K562 (cell line): ENCODE data around the gene CALML6. TPM values are rescaled to one million over a fixed set of nuclear protein-coding genes. Genes with fewer than 3 reads are reported as not detected.

Source experiments
- ATAC-seq: fragments of 200-7000 bp; cut with Tn5 transposase; 3 replicates; pipeline ENCODE4 v1.9.1; 2020; ENCODE audit warnings: moderate library complexity
- BruUV-seq: library from RNA; stranded (reverse); fragments of 400-500 nt; replicated peaks from 2 replicates; lab custom pipeline; 2021; lab: Mats Ljungman, UMichigan
- CTCF ChIA-PET: fragments of 300-600 bp; formaldehyde crosslinking; extraction: SDS; loops from one replicate; lab custom pipeline; 2021; ENCODE audit warnings: low intra/inter-chr PET ratio; lab: Yijun Ruan, JAX
- POLR2A ChIA-PET: fragments of 300-600, 350-650 bp; sonication (Branson Sonifier 250); formaldehyde crosslinking; extraction: SDS; loops from one replicate; lab custom pipeline; 2021; ENCODE audit warnings: antibody characterized with exemption, inconsistent platforms; lab: Yijun Ruan, JAX
- DNase-seq, 4 experiments: peaks; one replicate each; pipeline versions ENCODE4 v3.0.0 to v3.0.0-alpha.2; 2011 to 2018; ENCODE audit warnings: low spot score in 3 of 4, mixed read lengths in 3 of 4; ENCODE audit errors: extremely low read depth in 1 of 4
- FAIRE-seq: peaks from 2 replicates; lab custom pipeline; 2011; peaks lifted over from hg19 to GRCh38; lab: Jason Lieb, UNC
- H2AFZ ChIP-seq: 2 replicates; pipeline ENCODE4 v1.6.0; 2011; ENCODE audit warnings: low read depth, low read length, control low read depth, inconsistent platforms
- H3K27ac ChIP-seq: fragments of 200-600 bp; 3 replicates; pipeline ENCODE4 v1.8.0; 2011; ENCODE audit warnings: low read depth, mild to moderate bottlenecking, control low read depth, inconsistent platforms, low read length, moderate library complexity, mixed read lengths; ENCODE audit errors: extremely low read depth
- H3K27me3 ChIP-seq, 2 experiments: fragments of 300-600 bp in 1 of 2; 2 replicates in 1 of 2; 3 replicates in 1 of 2; pipeline versions ENCODE4 v1.6.0 to v1.8.0; 2011; ENCODE audit warnings: inconsistent platforms in 2 of 2, low read length in 2 of 2, mild to moderate bottlenecking in 1 of 2, mixed read lengths in 1 of 2, moderate library complexity in 1 of 2; ENCODE audit not compliant: control insufficient read depth in 2 of 2, insufficient read depth in 2 of 2
- H3K36me3 ChIP-seq: fragments of 300-600 bp; 3 replicates; pipeline ENCODE4 v1.8.0; 2011; ENCODE audit warnings: mild to moderate bottlenecking, low read length, inconsistent platforms; ENCODE audit not compliant: control insufficient read depth, insufficient read depth
- H3K4me1 ChIP-seq, 2 experiments: fragments of 200-600 bp in 1 of 2; replicated peaks in 1 of 2; 2 replicates in 1 of 2; 3 replicates in 1 of 2; pipeline versions ENCODE4 v1.5.1 to v1.8.0; 2011; ENCODE audit warnings: inconsistent platforms in 2 of 2, low read length in 2 of 2, mild to moderate bottlenecking in 1 of 2, mixed read lengths in 1 of 2, moderate library complexity in 1 of 2; ENCODE audit not compliant: control insufficient read depth in 2 of 2, insufficient read depth in 2 of 2
- H3K4me2 ChIP-seq: 2 replicates; pipeline ENCODE4 v1.6.1; 2011; ENCODE audit warnings: low read length, control low read depth, inconsistent platforms, mixed read lengths; ENCODE audit not compliant: insufficient read depth
- H3K4me3 ChIP-seq: fragments of 200-600 bp; sonication (generic), shearing (Covaris generic); 2 replicates; pipeline ENCODE4 v1.5.1; 2016; ENCODE audit warnings: control low read depth, inconsistent platforms
- H3K79me2 ChIP-seq: fragments of 200-600 bp; 3 replicates; pipeline ENCODE4 v1.8.0; 2011; ENCODE audit warnings: low read length, inconsistent platforms; ENCODE audit not compliant: control insufficient read depth, insufficient read depth
- H3K9ac ChIP-seq, 2 experiments: 2 replicates each; pipeline versions ENCODE4 v1.6.0 to v1.6.1; 2011; ENCODE audit warnings: low read depth in 2 of 2, low read length in 2 of 2, control low read depth in 1 of 2, inconsistent platforms in 1 of 2, mild to moderate bottlenecking in 1 of 2, mixed read lengths in 1 of 2; ENCODE audit not compliant: insufficient read depth in 1 of 2
- H3K9me1 ChIP-seq: one replicate; pipeline ENCODE4 v1.6.0; 2011; ENCODE audit warnings: inconsistent platforms, mild to moderate bottlenecking, low read length, moderate library complexity; ENCODE audit not compliant: control insufficient read depth, insufficient read depth
- H3K9me3 ChIP-seq: replicated peaks from 2 replicates; pipeline ENCODE4 v1.5.1; 2011; ENCODE audit warnings: low read depth, low read length, inconsistent platforms; ENCODE audit not compliant: control insufficient read depth, insufficient read depth
- H4K20me1 ChIP-seq: replicated peaks from 2 replicates; pipeline ENCODE4 v1.6.1; 2011; ENCODE audit warnings: low read length, inconsistent platforms, mixed read lengths; ENCODE audit not compliant: control insufficient read depth, insufficient read depth
- CUX1 ChIP-seq: fragments of 200-800 bp; sonication (Bioruptor generic); IDR thresholded peaks from 2 replicates; pipeline ENCODE4 v1.6.1; 2016; ENCODE audit warnings: missing genetic modification characterization, missing compliant biosample characterization
- CXXC5 ChIP-seq: fragments of 250-450 bp; sonication (Bioruptor Pico); IDR thresholded peaks from 2 replicates; pipeline ENCODE4 v1.8.0; 2022; ENCODE audit warnings: inconsistent platforms, mild to moderate bottlenecking, moderate library complexity
- FOSL1 ChIP-seq: fragments of 200-800 bp; sonication (Bioruptor generic); conservative IDR thresholded peaks from 2 replicates; pipeline ENCODE4 v1.6.1; 2016; ENCODE audit warnings: missing genetic modification characterization, missing compliant biosample characterization
- KLF16 ChIP-seq: IDR thresholded peaks from 2 replicates; pipeline ENCODE4 v1.6.1; 2016; ENCODE audit warnings: antibody characterized with exemption
- MYC ChIP-seq, 2 experiments: fragments of 250-450 bp in 1 of 2; sonication (Bioruptor Pico) in 1 of 2; IDR thresholded peaks; 2 replicates each; pipeline versions ENCODE4 v1.5.1 to v1.6.1; 2012 to 2021; ENCODE audit warnings: low read depth in 2 of 2, borderline replicate concordance in 1 of 2, improper control_type of control experiment in 1 of 2, low read length in 1 of 2, mild to moderate bottlenecking in 1 of 2, moderate library complexity in 1 of 2
- NFE2L1 ChIP-seq: fragments of 450-650 bp; IDR thresholded peaks from 2 replicates; pipeline ENCODE4 v1.6.1; 2016; ENCODE audit warnings: missing genetic modification characterization, low read depth, mild to moderate bottlenecking, missing compliant biosample characterization, moderate library complexity, borderline replicate concordance
- PTRF ChIP-seq: fragments of 450-650 bp; IDR thresholded peaks from 2 replicates; pipeline ENCODE4 v1.6.1; 2016; ENCODE audit warnings: mild to moderate bottlenecking, missing genetic modification characterization, missing compliant biosample characterization
- SMAD3 ChIP-seq: fragments of 450-650 bp; formaldehyde crosslinking; conservative IDR thresholded peaks from 2 replicates; pipeline ENCODE4 v1.4.0; 2020; ENCODE audit warnings: mild to moderate bottlenecking
- SMARCA5 ChIP-seq: fragments of 450-650 bp; IDR thresholded peaks from 2 replicates; pipeline ENCODE4 v1.6.1; 2016
- STAT5B ChIP-seq: fragments of 250-450 bp; sonication (Bioruptor Pico); IDR thresholded peaks from 2 replicates; pipeline ENCODE4 v1.8.0; 2021; ENCODE audit warnings: mild to moderate bottlenecking, inconsistent platforms
- XRCC5 ChIP-seq: fragments of 200-400 bp; formaldehyde crosslinking; IDR thresholded peaks from 2 replicates; pipeline ENCODE4 v1.6.1; 2017; ENCODE audit warnings: low read depth, mild to moderate bottlenecking, low read length
- ZNF12 ChIP-seq: sonication (generic); formaldehyde crosslinking; IDR thresholded peaks from 2 replicates; pipeline ENCODE4 v1.4.0; 2020; ENCODE audit warnings: mild to moderate bottlenecking, missing genetic modification reagents
- ZNF354B ChIP-seq: fragments of 250-450 bp; sonication (Bioruptor Pico); IDR thresholded peaks from 2 replicates; pipeline ENCODE4 v1.4.0; 2020
- ZNF57 ChIP-seq: fragments of 450-650 bp; formaldehyde crosslinking; IDR thresholded peaks from 2 replicates; pipeline ENCODE4 v1.4.0; 2020; ENCODE audit warnings: mild to moderate bottlenecking, moderate library complexity
- ZNF79 ChIP-seq: fragments of 250-450 bp; sonication (Bioruptor Pico); IDR thresholded peaks from 2 replicates; pipeline ENCODE4 v1.4.0; 2020; ENCODE audit warnings: low read depth, mild to moderate bottlenecking, moderate library complexity
- WGBS: fragments of 100-300 bp; shearing (Covaris generic); methylation state at CpG from one replicate; pipeline ENCODE4 v1.1.6; 2016; ENCODE audit warnings: low coverage, mixed read lengths; ENCODE audit not compliant: insufficient coverage; ENCODE audit errors: missing lambda C conversion rate; 5-methylcytosine and 5-hydroxymethylcytosine counted together
- in situ Hi-C: fragments of 300-500 bp; cut with MboI; formaldehyde crosslinking; loops from 4 replicates; pipeline ENCODE4 v1.15.0; 2018; ENCODE audit warnings: inconsistent platforms, mixed read lengths
- intact Hi-C: fragments of 100-400 bp; cut with micrococcal nuclease; formaldehyde crosslinking; loops from 2 replicates; pipeline ENCODE4 v1.14.2; 2022
- polyA plus RNA-seq, 8 experiments: library from polyadenylated mRNA; depleted of rRNA in 4 of 8; stranded (reverse) in 5 of 8; unstranded in 3 of 8; fragments of >200 nt; fragmentation: Nextera tagmentation in 2 of 8; fragmentation: Illumina TruSeq in 1 of 8; extraction: Ambion mirVana in 2 of 8; extraction: Trizol in 1 of 8; gene quantifications; 2 replicates each; pipeline versions ENCODE4 v1.2.1 to v1.2.3, GENCODE V29; 2011 to 2014; ENCODE audit warnings: inconsistent platforms in 1 of 8, missing spikeins in 1 of 8
- total RNA-seq, 7 experiments: library from RNA; depleted of rRNA in 6 of 7; stranded (reverse); fragments of >200 nt in 6 of 7; fragmentation: Illumina TruSeq in 2 of 7; extraction: Trizol in 2 of 7; gene quantifications; 2 replicates each; pipeline versions ENCODE4 v1.2.1 to v1.2.3, GENCODE V29; 2011 to 2021; ENCODE audit warnings: low replicate concordance in 1 of 7

Gene CALML6
- total and polyA plus RNA-seq, 9 of the 15 experiments (the other 6 are each of a cell fraction or from before 2014, with no cell fraction given), result 0.14 TPM; not detected in 8

- no peak for TF ChIP-seq CUX1 (CRISPR knock-in tag)
These were observed 13.4 kb downstream of the CALML6 start (continued) for GRCh38 chr1:1928231-1929101.

DNA sequence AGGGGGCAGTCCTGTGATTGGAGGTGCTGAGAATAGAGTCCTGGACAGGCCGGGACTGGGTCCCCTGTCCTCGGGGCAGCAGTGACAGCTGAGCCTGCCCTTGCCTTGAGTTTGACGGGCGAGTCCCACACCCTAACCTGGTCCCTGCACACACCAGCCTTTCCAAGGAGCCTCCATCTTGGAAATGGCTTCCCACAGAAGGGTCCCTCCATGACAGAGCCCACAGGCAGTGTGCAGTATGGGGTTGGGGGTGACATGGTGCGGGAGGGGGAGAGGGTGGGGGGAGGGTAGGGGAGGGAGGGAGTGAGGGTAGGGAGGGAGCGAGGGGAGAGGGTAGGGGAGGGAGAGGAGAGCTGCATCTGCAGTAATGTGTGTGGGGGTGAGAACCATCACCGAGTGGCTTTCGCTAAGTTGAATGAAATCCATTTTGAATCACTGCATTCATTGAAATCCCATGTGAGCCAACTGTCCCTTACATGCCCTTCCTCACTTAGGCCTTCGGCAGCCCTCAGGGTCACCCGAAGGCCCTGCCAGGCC is 14.1 kb downstream of the CALML6 start:
- CTCF ChIA-PET, result no interaction called here
- 0 out of 2 replicates have a peak, but pooled peaks cover 4% of the 10 kb centered on the region for H3K9me3 ChIP-seq
- no peak overlapping the region for H3K4me2 ChIP-seq
- ATAC-seq, result no peak
- POLR2A ChIA-PET, result no interaction called here
- H3K27ac ChIP-seq, result no peak overlapping the region
- intact Hi-C loops (no loop called here), in situ Hi-C loops (no loop called here)
- no peak overlapping the region for H3K9ac ChIP-seq
- H4K20me1 ChIP-seq, result peaks cover 8% of the 10 kb centered on the region; the same call in 1 of the 2 replicates
- H3K4me3 ChIP-seq, result no peak overlapping the region
- H3K4me1 ChIP-seq, result peaks cover 0 to 53% of the 10 kb centered on the region in 2 experiments; a peak in 1 of 5 replicates
- no peaks in the 10 kb centered on the region for H3K9me1 ChIP-seq
- no peak overlapping the region for H2AFZ ChIP-seq
- FAIRE-seq, result no peak
- DNase-seq, result no peak
- peaks cover 23 to 73% of the 10 kb centered on the region in 2 experiments; a peak in 3 of 5 replicates for H3K27me3 ChIP-seq
- WGBS, result 16% methylated on average over 8 of the region's 10 CpGs
- H3K36me3 ChIP-seq, result no peaks in the 10 kb centered on the region
- no TSS peak for BruUV-seq
- H3K79me2 ChIP-seq, result no peaks in the 10 kb centered on the region
- TF ChIP-seq PTRF (tag) (no peak), NFE2L1 (tag) (no peak), ZNF57 (CRISPR knock-in tag) (no peak), STAT5B (CRISPR knock-in tag) (no peak), KLF16 (no peak), ZNF79 (CRISPR knock-in tag) (no peak), MYC (IDR thresholded peaks at IDR 0.05; ENCODE audit: low read depth, low read length) (no peak), MYC (CRISPR knock-in tag; IDR thresholded peaks at IDR 0.05; ENCODE audit: borderline replicate concordance, low read depth) (no peak), SMAD3 (CRISPR knock-in tag) (no peak), XRCC5 (no peak), SMARCA5 (no peak), CXXC5 (no peak), ZNF354B (no peak), FOSL1 (tag) (no peak), ZNF12 (no peak)
